IMR-90 (cell line): ENCODE measurements around the gene C10orf90. TPM values are rescaled to one million over a fixed set of nuclear protein-coding genes. Genes with fewer than 3 reads are reported as not detected.

ENCODE experiments used
- ATAC-seq: fragments of 200-7000 bp; cut with Tn5 transposase; 2 replicates; pipeline ENCODE4 v1.9.1; 2020; ENCODE audit warnings: low read depth, mild to moderate bottlenecking, moderate library complexity
- BruUV-seq: library from RNA; stranded (reverse); fragments of 400-500 nt; replicated peaks from 2 replicates; lab custom pipeline; 2021; lab: Mats Ljungman, UMichigan
- CTCF ChIA-PET: fragments of 300-600 bp; formaldehyde crosslinking; extraction: SDS; loops from one replicate; lab custom pipeline; 2021; ENCODE audit warnings: antibody characterized with exemption; lab: Yijun Ruan, JAX
- POLR2A ChIA-PET: fragments of 300-600 bp; sonication (Branson Sonifier 250); formaldehyde crosslinking; loops from one replicate; lab custom pipeline; 2022; ENCODE audit warnings: antibody characterized with exemption; ENCODE audit not compliant: unreplicated experiment; lab: Charles Lee
- DNase-seq: peaks from one replicate; pipeline ENCODE4 v3.0.0; 2013
- H2AFZ ChIP-seq: replicated peaks from 2 replicates; pipeline ENCODE3; 2013; ENCODE audit warnings: low read length, mild to moderate bottlenecking; ENCODE audit not compliant: poor library complexity
- H2AK5ac ChIP-seq: 2 replicates; pipeline ENCODE4 v1.6.1; 2013; ENCODE audit warnings: low read depth, low read length, inconsistent platforms
- H2AK9ac ChIP-seq: replicated peaks from 2 replicates; pipeline ENCODE3; 2013; ENCODE audit warnings: mild to moderate bottlenecking, low read depth, low read length, moderate library complexity; ENCODE audit not compliant: poor library complexity
- H2BK120ac ChIP-seq: 2 replicates; pipeline ENCODE4 v1.6.1; 2013; ENCODE audit warnings: low read depth, low read length, inconsistent platforms
- H2BK15ac ChIP-seq: 3 replicates; pipeline ENCODE4 v1.6.1; 2013; ENCODE audit warnings: low read depth, low read length, inconsistent platforms
- H2BK20ac ChIP-seq: 2 replicates; pipeline ENCODE4 v1.6.1; 2013; ENCODE audit warnings: low read depth, mild to moderate bottlenecking, inconsistent platforms, low read length, moderate library complexity
- H2BK5ac ChIP-seq: 2 replicates; pipeline ENCODE4 v1.6.1; 2013; ENCODE audit warnings: mild to moderate bottlenecking, low read depth, low read length, inconsistent platforms; ENCODE audit not compliant: poor library complexity, severe bottlenecking
- H3K14ac ChIP-seq: replicated peaks from 2 replicates; pipeline ENCODE4 v1.6.1; 2013; ENCODE audit warnings: low read depth, low read length, inconsistent platforms
- H3K18ac ChIP-seq: 2 replicates; pipeline ENCODE4 v1.6.1; 2013; ENCODE audit warnings: low read depth, low read length, control low read depth
- H3K23ac ChIP-seq: 2 replicates; pipeline ENCODE4 v1.6.1; 2013; ENCODE audit warnings: low read depth, low read length, inconsistent platforms
- H3K27ac ChIP-seq: 2 replicates; pipeline ENCODE4 v1.5.1; 2013; ENCODE audit warnings: mild to moderate bottlenecking, control low read depth, low read length; ENCODE audit not compliant: insufficient read depth
- H3K27me3 ChIP-seq: 2 replicates; pipeline ENCODE4 v1.6.1; 2013; ENCODE audit warnings: low read length; ENCODE audit not compliant: control insufficient read depth, insufficient read depth
- H3K36me3 ChIP-seq: 2 replicates; pipeline ENCODE4 v1.6.1; 2013; ENCODE audit warnings: low read length, mixed read lengths; ENCODE audit not compliant: control insufficient read depth, insufficient read depth
- H3K4ac ChIP-seq: 2 replicates; pipeline ENCODE4 v1.6.1; 2013; ENCODE audit warnings: low read depth, low read length, inconsistent platforms
- H3K4me1 ChIP-seq: 2 replicates; pipeline ENCODE4 v1.6.1; 2013; ENCODE audit warnings: low read length, mixed read lengths; ENCODE audit not compliant: control insufficient read depth, insufficient read depth
- H3K4me2 ChIP-seq: 2 replicates; pipeline ENCODE4 v1.6.1; 2013; ENCODE audit warnings: low read depth, mild to moderate bottlenecking, control low read depth, low read length, moderate library complexity
- H3K4me3 ChIP-seq: 2 replicates; pipeline ENCODE4 v1.5.1; 2013; ENCODE audit warnings: low read depth, mild to moderate bottlenecking, control low read depth, low read length, moderate library complexity; ENCODE audit not compliant: insufficient read depth
- H3K56ac ChIP-seq: 2 replicates; pipeline ENCODE4 v1.6.1; 2013; ENCODE audit warnings: low read length, inconsistent platforms; ENCODE audit not compliant: insufficient read depth; ENCODE audit errors: extremely low read depth
- H3K79me1 ChIP-seq, 2 experiments: 2 replicates each; pipeline ENCODE4 v1.6.1; 2013; ENCODE audit warnings: low read length in 2 of 2, inconsistent platforms in 1 of 2, low read depth in 1 of 2
- H3K9ac ChIP-seq: 2 replicates; pipeline ENCODE4 v1.6.1; 2013; ENCODE audit warnings: low read depth, low read length, control low read depth
- H3K9me1 ChIP-seq: 2 replicates; pipeline ENCODE4 v1.6.1; 2013; ENCODE audit warnings: low read length, inconsistent platforms; ENCODE audit not compliant: insufficient read depth
- H3K9me3 ChIP-seq: 2 replicates; pipeline ENCODE4 v1.6.1; 2013; ENCODE audit warnings: low read length; ENCODE audit not compliant: control insufficient read depth, insufficient read depth
- H4K20me1 ChIP-seq: 2 replicates; pipeline ENCODE4 v1.6.1; 2013; ENCODE audit warnings: low read length, inconsistent platforms; ENCODE audit not compliant: insufficient read depth
- H4K5ac ChIP-seq: 2 replicates; pipeline ENCODE4 v1.6.1; 2013; ENCODE audit warnings: mild to moderate bottlenecking, low read depth, low read length, control low read depth
- H4K8ac ChIP-seq, 2 experiments: 2 replicates each; pipeline ENCODE4 v1.6.1; 2013; ENCODE audit warnings: low read depth in 2 of 2, low read length in 2 of 2, control low read depth in 1 of 2, inconsistent platforms in 1 of 2
- H4K91ac ChIP-seq: 2 replicates; pipeline ENCODE4 v1.6.1; 2013; ENCODE audit warnings: low read depth, low read length, inconsistent platforms; ENCODE audit not compliant: insufficient read depth
- BHLHE40 ChIP-seq: fragments of 150-350 bp; IDR thresholded peaks from 2 replicates; pipeline ENCODE4 v1.6.1; 2016; ENCODE audit warnings: mild to moderate bottlenecking, low read depth, low read length
- FOS ChIP-seq: fragments of 150-350 bp; IDR thresholded peaks from 2 replicates; pipeline ENCODE4 v1.6.1; 2016; ENCODE audit warnings: low read depth, low read length
- MAFK ChIP-seq: IDR thresholded peaks from 2 replicates; pipeline ENCODE4 v1.6.1; 2012; ENCODE audit warnings: low read depth, low read length, improper control_type of control experiment
- MAZ ChIP-seq: IDR thresholded peaks from 2 replicates; pipeline ENCODE4 v1.6.1; 2012; ENCODE audit warnings: low read depth, mild to moderate bottlenecking, low read length, improper control_type of control experiment, moderate library complexity, borderline replicate concordance
- RCOR1 ChIP-seq: IDR thresholded peaks from 2 replicates; pipeline ENCODE4 v1.6.1; 2012; ENCODE audit warnings: mild to moderate bottlenecking, low read length, improper control_type of control experiment; ENCODE audit not compliant: insufficient replicate concordance
- whole genome bisulfite sequencing, 2 experiments: methylation state at CpG; one replicate each; pipeline versions ENCODE4 v1.1.5 to v1.1.7; 2013; ENCODE audit warnings: missing lambda C conversion rate in 2 of 2; ENCODE audit not compliant: insufficient read length in 1 of 2; ENCODE audit errors: extremely low coverage in 2 of 2; 5-methylcytosine and 5-hydroxymethylcytosine counted together
- dilution Hi-C: fragments of 300-500 bp; cut with HindIII; formaldehyde crosslinking; loops from one replicate; pipeline ENCODE4 v1.14.3; 2018; ENCODE audit warnings: low sequenced_read_pairs; ENCODE audit not compliant: unreplicated experiment
- in situ Hi-C: fragments of 300-500 bp; cut with MboI; formaldehyde crosslinking; loops from 3 replicates; pipeline ENCODE4 v1.14.3; 2019; ENCODE audit warnings: low sequenced_read_pairs, inconsistent platforms, mixed read lengths
- intact Hi-C: fragments of 100-400 bp; cut with micrococcal nuclease; formaldehyde crosslinking; loops from 2 replicates; pipeline ENCODE4 v1.10.0; 2022
- polyA plus RNA-seq, 3 experiments: library from polyadenylated mRNA; depleted of rRNA; stranded (reverse); fragments of >200 nt; gene quantifications; 2 replicates each; pipeline ENCODE4 v1.2.3, GENCODE V29; 2012; ENCODE audit warnings: low replicate concordance in 1 of 3
- total RNA-seq: library from RNA; depleted of rRNA; stranded (reverse); fragments of >200 nt; gene quantifications from 2 replicates; pipeline ENCODE4 v1.2.3, GENCODE V29; 2012

The C10orf90 gene
- total and polyA plus RNA-seq, 2 of the 4 experiments (the other 2 are of a cell fraction): 0.05 to 0.18 TPM

DNA sequence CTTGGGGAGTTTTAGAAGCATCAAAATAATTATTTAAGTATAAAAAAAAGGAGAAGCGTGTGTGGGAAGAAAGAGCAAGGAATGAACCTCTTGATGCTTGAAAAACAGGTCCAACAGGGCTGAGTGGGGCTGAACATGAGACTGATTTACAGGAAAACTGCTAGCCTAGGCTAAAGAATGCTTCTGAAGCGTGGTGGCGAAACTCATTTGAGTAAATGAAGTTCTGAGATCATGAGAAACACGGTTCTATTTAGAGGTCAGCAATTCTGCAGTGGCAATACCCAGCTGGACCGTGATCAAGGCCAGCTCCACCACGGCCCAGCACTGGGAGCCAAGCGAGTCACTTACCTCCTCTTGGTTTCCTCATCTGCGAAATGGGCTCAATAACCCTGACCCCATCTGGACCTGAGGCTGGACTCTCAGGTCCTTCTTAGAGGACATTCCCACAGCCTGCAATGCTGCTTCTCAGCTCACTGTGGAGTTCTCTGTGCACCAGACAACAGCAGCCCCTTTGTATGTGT is 142.1 kb downstream of the C10orf90 start:
- 72 to 100% methylated on average over 1 to 6 of the region's 8 CpGs for WGBS, 2 experiments

More for the DNA sequence above, 142.1 kb downstream of the C10orf90 start:
- no peak overlapping the region for H3K9ac ChIP-seq
- H2AK5ac ChIP-seq: no peak overlapping the region
- H3K14ac ChIP-seq: no peak overlapping the region
- no peak overlapping the region for H4K5ac ChIP-seq
- H4K8ac ChIP-seq: no peak overlapping the region
- no peak overlapping the region for H3K18ac ChIP-seq
- no TSS peak for BruUV-seq
- H2BK20ac ChIP-seq: no peak overlapping the region
- DNase-seq (no peak), ATAC-seq (no peak)
- POLR2A ChIA-PET: no interaction called here
- no peak overlapping the region for H2AK9ac ChIP-seq
- TF ChIP-seq FOS (no peak), BHLHE40 (no peak), RCOR1 (no peak), MAFK (no peak), MAZ (no peak)
- no peak overlapping the region for H3K4ac ChIP-seq
- no peak overlapping the region for H4K91ac ChIP-seq
- no peak overlapping the region for H2AFZ ChIP-seq
- H3K23ac ChIP-seq: no peak overlapping the region
- no peaks in the 10 kb centered on the region for H4K20me1 ChIP-seq
- H3K27me3 ChIP-seq: peaks cover 10% of the 10 kb centered on the region; the same call in 1 of the 2 replicates
- H3K56ac ChIP-seq: no peak overlapping the region
- intact Hi-C loops (no loop called here), in situ Hi-C loops (no loop called here), dilution Hi-C loops (no loop called here)
- H3K4me1 ChIP-seq: no peaks in the 10 kb centered on the region
- no peak overlapping the region for H2BK5ac ChIP-seq
- no peaks in the 10 kb centered on the region for H3K9me1 ChIP-seq
- H3K4me3 ChIP-seq: no peak overlapping the region
- H3K4me2 ChIP-seq: no peak overlapping the region
- no peaks in the 10 kb centered on the region for H3K36me3 ChIP-seq
- CTCF ChIA-PET: no interaction called here
- H3K27ac ChIP-seq: no peak overlapping the region
- H3K79me1 ChIP-seq: no peaks in the 10 kb centered on the region
- H2BK120ac ChIP-seq: no peak overlapping the region
- H2BK15ac ChIP-seq: no peak overlapping the region
- H3K9me3 ChIP-seq: no peaks in the 10 kb centered on the region
